GM13977 (cell line): ENCODE measurements around the gene CPZ.

Experiments
- DNase-seq: peaks from one replicate; pipeline ENCODE4 v3.0.0; 2012; ENCODE audit warnings: low spot score
- CTCF ChIP-seq: IDR thresholded peaks from 2 replicates; pipeline ENCODE4 v1.5.1; 2012; ENCODE audit warnings: mild to moderate bottlenecking, control low read depth; ENCODE audit not compliant: insufficient read depth; ENCODE audit errors: extremely low read depth, missing control alignments
- in situ Hi-C: fragments of 300-500 bp; cut with MboI; formaldehyde crosslinking; loops from one replicate; pipeline ENCODE4 v1.12.0; 2022; ENCODE audit warnings: low sequenced_read_pairs, low pct_unique_long_range_greater_than_20kb, mixed read lengths, inconsistent platforms; ENCODE audit not compliant: unreplicated experiment

CPZ gene

DNA sequence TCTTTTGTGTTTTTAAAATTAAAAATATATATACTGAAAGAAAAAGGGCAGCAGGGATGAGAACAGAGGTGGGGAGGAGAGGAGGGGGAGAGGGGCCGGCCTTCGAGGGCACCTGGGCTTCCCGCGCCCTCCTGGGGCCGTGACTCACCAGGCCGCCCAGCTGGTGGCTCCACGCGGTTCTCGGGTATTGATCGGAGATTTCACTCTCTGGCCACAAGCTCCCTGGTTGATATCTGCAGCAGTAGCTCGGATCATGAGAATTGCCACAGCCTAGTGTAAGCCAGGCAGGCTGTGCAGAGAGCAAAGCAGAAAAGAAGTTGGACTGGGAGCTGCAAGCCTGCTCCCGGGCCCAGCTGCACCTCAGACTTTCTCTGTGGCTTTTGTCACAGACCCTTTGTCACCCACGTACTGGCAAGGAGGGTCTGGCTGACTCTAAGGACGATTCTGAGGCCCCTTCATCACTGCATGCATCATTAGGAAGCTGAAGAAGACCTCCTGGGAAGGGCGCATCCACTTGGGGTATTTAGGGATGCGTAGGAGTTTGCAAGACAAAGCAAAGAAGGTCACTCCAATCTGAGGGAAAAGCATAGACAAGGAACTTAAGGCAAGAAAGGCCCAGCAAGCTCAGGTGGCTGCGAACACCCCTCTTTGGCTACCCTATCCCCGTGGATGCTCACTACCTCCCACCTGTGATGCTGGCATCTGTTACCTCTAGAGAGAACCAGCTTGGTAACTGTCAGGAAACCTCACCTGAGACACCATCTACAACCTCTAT is 71.7 kb downstream of the CPZ start:
- in situ Hi-C loops = no loop called here
- no peak for DNase-seq
- no peak for TF ChIP-seq CTCF

DNA sequence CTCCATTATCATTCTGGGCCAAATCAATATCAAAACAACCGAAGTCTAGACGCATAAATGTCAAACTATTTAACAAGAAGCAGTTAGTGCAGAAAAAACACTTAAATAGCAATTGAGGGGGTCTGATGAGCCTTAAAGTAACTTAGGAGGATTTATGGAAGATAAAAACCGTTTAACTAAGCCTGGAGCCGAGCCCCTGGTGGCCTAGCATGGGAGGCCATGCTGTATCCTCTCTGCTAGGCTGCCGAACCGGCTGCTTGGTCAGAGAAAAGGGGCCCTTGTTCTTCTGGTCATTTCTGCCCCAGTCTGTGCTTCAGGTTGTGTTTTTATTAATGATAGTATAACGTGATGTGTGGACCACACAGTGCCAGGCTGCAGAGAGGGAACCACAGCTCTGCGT is 72.4 kb downstream of the CPZ start:
- in situ Hi-C loops = no loop called here

DNA sequence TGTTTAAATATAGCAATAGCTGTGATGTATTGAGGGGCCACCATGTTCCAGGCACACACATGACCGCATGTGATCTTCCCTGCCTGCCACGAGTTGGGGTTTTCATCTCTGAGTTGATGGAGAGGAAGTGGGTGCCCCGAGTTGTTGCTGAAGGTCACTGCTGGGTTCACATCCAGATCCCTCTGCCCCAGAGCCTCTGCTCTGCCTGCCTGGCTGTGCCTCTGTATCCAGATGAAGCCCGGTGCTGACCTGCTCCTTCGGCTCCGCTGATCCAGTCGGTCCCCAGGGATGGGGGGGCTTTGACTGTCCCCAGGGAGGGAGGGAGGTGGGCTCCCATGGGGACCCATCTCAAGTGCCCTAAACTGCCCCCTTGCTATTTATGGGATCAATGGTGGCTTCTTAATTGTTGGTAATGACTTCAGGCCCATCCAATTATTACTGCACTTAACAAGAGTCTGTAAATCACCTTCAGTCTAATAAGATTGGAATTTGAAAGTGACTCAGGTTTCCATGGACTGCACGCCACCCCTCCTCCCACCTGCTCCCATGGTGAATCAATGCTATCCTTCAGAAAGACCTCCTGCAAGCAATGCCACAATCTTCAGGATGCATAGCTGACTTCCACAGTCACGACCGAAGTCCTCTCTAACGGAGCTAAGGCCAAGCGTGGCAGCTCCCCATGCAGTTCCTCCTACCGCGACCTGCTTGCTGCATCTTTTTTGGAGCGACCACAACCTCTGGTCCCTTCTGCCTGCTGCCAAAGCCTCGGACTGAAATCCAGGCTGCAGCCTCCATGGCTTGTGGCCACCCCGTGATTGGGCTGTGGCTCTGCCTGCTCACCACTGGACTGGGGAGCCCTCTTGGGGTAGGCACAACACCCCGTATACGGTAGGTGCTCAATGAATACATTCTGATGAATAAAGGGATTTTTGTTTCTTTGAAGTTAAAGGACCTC is 73.1 kb downstream of the CPZ start:
- TF ChIP-seq CTCF = no peak
- DNase-seq = no peak
- in situ Hi-C loops = no loop called here

More for the DNA sequence above, 72.4 kb downstream of the CPZ start:
- no peak for DNase-seq
- TF ChIP-seq CTCF = no peak

GRCh38 chr4:8666581-8666980 is 74.0 kb downstream of the CPZ start:
- no peak for DNase-seq
- in situ Hi-C loops = no loop called here
- no peak for TF ChIP-seq CTCF
